Subcutaneous abdominal adipose tissue (tissue), 5 donors: ENCODE data around the gene TTBK1.

Experiments used
- H3K27ac ChIP-seq: one replicate; pipeline ENCODE4 v1.7.0; 2013; ENCODE audit warnings: low read depth, mild to moderate bottlenecking, inconsistent platforms, low read length, moderate library complexity
- H3K27me3 ChIP-seq, 5 donors: one replicate each; pipeline ENCODE4 v1.7.0; 2013; ENCODE audit warnings: low read length in 5 of 5, inconsistent platforms in 1 of 5; ENCODE audit not compliant: control insufficient read depth in 5 of 5, insufficient read depth in 4 of 5
- H3K36me3 ChIP-seq, 5 donors: one replicate each; pipeline ENCODE4 v1.7.0; 2013; ENCODE audit warnings: low read length in 5 of 5; ENCODE audit not compliant: control insufficient read depth in 5 of 5, insufficient read depth in 5 of 5
- H3K4me1 ChIP-seq, 5 donors: one replicate each; pipeline ENCODE4 v1.7.0; 2013; ENCODE audit warnings: low read length in 5 of 5, mild to moderate bottlenecking in 3 of 5, moderate library complexity in 1 of 5; ENCODE audit not compliant: control insufficient read depth in 5 of 5, insufficient read depth in 5 of 5
- H3K4me3 ChIP-seq, 5 donors: one replicate each; pipeline ENCODE4 v1.7.0; 2013; ENCODE audit warnings: low read length in 5 of 5, low read depth in 1 of 5
- H3K9ac ChIP-seq, 5 donors: one replicate each; pipeline ENCODE4 v1.7.0; 2013; ENCODE audit warnings: low read length in 5 of 5, mild to moderate bottlenecking in 4 of 5, moderate library complexity in 3 of 5
- H3K9me3 ChIP-seq, 5 donors: one replicate each; pipeline ENCODE4 v1.7.0; 2013; ENCODE audit warnings: low read length in 5 of 5; ENCODE audit not compliant: control insufficient read depth in 5 of 5
- donor health status: healthy.
- donor health status: healthy.
- donor health status: healthy.
- donor health status: healthy.
- donor health status: healthy.

TTBK1 gene

DNA sequence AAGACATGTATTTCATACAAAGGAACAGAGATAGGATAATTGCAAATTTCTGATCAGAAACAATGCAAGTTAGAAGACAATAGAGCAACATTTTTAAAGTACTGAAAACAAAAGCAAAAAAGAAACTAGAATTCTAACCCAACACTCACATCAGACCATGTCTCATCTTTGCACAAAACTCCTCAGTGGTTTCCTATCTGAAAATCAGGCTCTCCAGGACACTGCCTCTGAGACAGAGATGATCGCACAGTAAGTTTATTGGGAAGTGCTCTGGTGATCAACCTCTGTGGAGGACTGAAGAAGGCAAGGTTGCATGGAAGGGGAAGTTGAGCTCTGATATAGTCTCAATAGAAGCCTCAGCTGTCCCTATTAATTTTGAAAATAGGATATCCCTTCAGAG is 2.3 kb upstream of the TTBK1 start:
- Histone ChIP-seq H3K27ac (no peak overlapping the region), H3K4me1 (no peaks in the 10 kb centered on the region), H3K9ac (no peak overlapping the region), H3K36me3 (no peaks in the 10 kb centered on the region), H3K4me3 (no peak overlapping the region), H3K27me3 (peaks cover 20 to 37% (median 28%) of the 10 kb centered on the region in 5 donors), H3K9me3 (peaks cover 0 to 4% (median 0%) of the 10 kb centered on the region in 5 donors)

- Histone ChIP-seq H3K4me1 (peaks cover 0 to 2% (median under 1%) of the 10 kb centered on the region in 5 donors), H3K27me3 (peaks cover 20 to 37% (median 30%) of the 10 kb centered on the region in 5 donors), H3K36me3 (no peaks in the 10 kb centered on the region), H3K27ac (no peak overlapping the region), H3K4me3 (no peak overlapping the region), H3K9me3 (peaks cover 0 to 4% (median 0%) of the 10 kb centered on the region in 5 donors), H3K9ac (no peak overlapping the region)
These were observed 1.8 kb upstream of the TTBK1 start for GRCh38 chr6:43241446-43241845.

GRCh38 chr6:43243664-43244321 is 512 bp downstream of the TTBK1 start:
- no peak overlapping the region for H3K9ac ChIP-seq
- no peaks in the 10 kb centered on the region for H3K36me3 ChIP-seq
- H3K9me3 ChIP-seq = peaks cover 0 to 4% (median 0%) of the 10 kb centered on the region in 5 donors
- H3K4me3 ChIP-seq = no peak overlapping the region
- peaks cover 0 to 18% (median 17%) of the 10 kb centered on the region in 5 donors for H3K4me1 ChIP-seq
- H3K27ac ChIP-seq = no peak overlapping the region
- H3K27me3 ChIP-seq = peaks cover 20 to 35% (median 28%) of the 10 kb centered on the region in 5 donors

DNA sequence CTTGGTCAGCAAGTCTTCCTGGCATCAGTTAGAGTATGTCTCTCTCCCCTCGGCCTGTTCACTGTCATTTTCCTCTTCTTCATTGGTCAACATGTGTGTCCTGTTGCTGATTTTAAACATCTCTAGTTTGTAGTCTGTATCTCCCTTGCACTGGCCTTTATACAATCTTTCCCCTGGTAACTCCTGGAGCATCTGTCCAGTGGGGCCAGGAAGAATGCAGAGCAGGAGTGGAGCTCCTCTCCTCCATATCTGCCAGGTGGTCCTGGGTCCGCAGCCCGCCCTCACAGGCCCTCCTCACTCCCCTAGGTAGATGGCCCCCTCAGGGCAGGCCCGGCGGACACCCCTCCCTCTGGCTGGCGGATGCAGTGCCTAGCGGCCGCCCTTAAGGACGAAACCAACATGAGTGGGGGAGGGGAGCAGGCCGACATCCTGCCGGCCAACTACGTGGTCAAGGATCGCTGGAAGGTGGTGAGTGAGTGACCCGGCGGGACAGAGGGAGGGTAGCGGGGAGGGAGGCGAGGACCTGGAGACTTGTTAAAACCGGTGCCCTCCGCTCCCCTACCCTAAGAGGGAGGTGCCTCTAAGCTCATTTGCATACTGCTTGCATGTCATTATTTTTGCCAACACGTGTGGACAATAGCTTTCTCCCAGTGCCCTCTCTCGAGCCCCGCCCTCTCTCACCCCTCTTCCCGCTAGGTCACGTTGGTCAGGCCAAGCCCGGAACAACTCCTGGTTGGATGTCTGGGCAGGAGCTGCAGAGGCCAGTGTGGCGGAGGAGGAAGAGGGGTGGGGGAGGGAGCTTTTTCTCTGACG is 3.2 kb downstream of the TTBK1 start:
- Histone ChIP-seq H3K9me3 (no peaks in the 10 kb centered on the region), H3K36me3 (no peaks in the 10 kb centered on the region), H3K4me3 (peak overlapping the region; percentile 73 to 84 (median 76)), H3K27me3 (peaks cover 26 to 42% (median 38%) of the 10 kb centered on the region in 5 donors), H3K27ac (no peak overlapping the region), H3K9ac (peak overlapping the region in 3 of 5 donors; percentile 66 to 75 (median 73)), H3K4me1 (peaks cover 0 to 19% (median 17%) of the 10 kb centered on the region in 5 donors)

- H3K9ac ChIP-seq = peak overlapping the region; percentile 38 to 80 (median 73)
- H3K4me3 ChIP-seq = peak overlapping the region; percentile 73 to 84 (median 76)
- H3K4me1 ChIP-seq = peaks cover 0 to 22% (median 17%) of the 10 kb centered on the region in 5 donors
- peaks cover 25 to 46% (median 41%) of the 10 kb centered on the region in 5 donors for H3K27me3 ChIP-seq
- H3K9me3 ChIP-seq = no peaks in the 10 kb centered on the region
- H3K36me3 ChIP-seq = no peaks in the 10 kb centered on the region
- H3K27ac ChIP-seq = no peak overlapping the region
These were observed 4.1 kb downstream of the TTBK1 start for GRCh38 chr6:43247114-43247999.

DNA sequence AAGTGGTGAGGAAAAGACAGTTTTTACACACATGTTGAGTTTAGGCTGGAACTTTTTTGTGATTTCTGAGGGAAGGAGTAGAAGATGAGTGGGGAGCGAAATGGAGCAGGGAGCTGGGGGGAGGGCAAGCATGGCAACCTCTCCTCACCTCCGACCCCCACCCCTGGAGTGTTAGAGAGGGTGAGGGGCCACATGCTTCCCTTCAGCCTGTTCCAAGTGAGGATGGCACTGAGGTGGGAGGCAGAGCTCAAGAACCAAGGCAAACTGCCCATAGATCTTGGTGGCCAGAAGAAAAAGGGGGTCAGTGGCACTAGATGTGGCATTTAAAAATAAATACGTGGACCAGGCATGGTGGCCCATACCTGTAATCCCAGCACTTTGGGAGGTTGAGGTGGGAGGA is 4.8 kb downstream of the TTBK1 start:
- Histone ChIP-seq H3K36me3 (no peaks in the 10 kb centered on the region), H3K9me3 (no peaks in the 10 kb centered on the region), H3K27ac (no peak overlapping the region), H3K4me3 (peak overlapping the region in 1 of 5 donors; percentile 73), H3K27me3 (peaks cover 25 to 49% (median 41%) of the 10 kb centered on the region in 5 donors), H3K9ac (peak overlapping the region in 1 of 5 donors; percentile 80), H3K4me1 (peaks cover 0 to 22% (median 17%) of the 10 kb centered on the region in 5 donors)

DNA sequence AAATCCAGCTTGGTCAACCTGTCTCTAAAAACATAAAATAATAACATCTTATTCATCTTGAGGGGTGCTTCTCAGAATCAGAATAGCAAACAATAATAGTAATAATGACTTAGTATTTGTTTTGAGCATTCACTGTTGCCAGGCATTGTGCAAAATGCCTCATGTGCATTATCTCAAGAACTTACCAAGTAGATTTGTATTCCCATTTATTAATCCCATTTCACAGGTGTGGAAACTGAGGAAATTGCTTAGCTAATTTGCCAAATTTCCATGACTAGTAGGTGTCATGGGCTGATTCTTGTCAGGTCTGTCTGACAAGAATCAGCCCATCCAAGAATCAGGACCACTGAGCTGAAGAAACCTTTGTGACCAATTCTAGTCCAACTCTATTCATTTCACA is 5.5 kb downstream of the TTBK1 start:
- Histone ChIP-seq H3K4me1 (peaks cover 0 to 22% (median 17%) of the 10 kb centered on the region in 5 donors), H3K9me3 (no peaks in the 10 kb centered on the region), H3K36me3 (no peaks in the 10 kb centered on the region), H3K4me3 (no peak overlapping the region), H3K9ac (no peak overlapping the region), H3K27me3 (peaks cover 20 to 48% (median 39%) of the 10 kb centered on the region in 5 donors), H3K27ac (no peak overlapping the region)

- Histone ChIP-seq H3K27me3 (peaks cover 15 to 36% (median 34%) of the 10 kb centered on the region in 5 donors), H3K27ac (no peak overlapping the region), H3K4me1 (peaks cover 0 to 22% (median 17%) of the 10 kb centered on the region in 5 donors), H3K36me3 (no peaks in the 10 kb centered on the region), H3K4me3 (no peak overlapping the region), H3K9ac (no peak overlapping the region), H3K9me3 (no peaks in the 10 kb centered on the region)
These were observed 7.7 kb downstream of the TTBK1 start for GRCh38 chr6:43250992-43251373.

GRCh38 chr6:43253401-43253800 is 10.1 kb downstream of the TTBK1 start:
- H3K27me3 ChIP-seq = peaks cover 15 to 49% (median 40%) of the 10 kb centered on the region in 5 donors

More at GRCh38 chr6:43253401-43253800, 10.1 kb downstream of the TTBK1 start:
- H3K4me3 ChIP-seq = no peak overlapping the region
- H3K27ac ChIP-seq = no peak overlapping the region
- H3K9ac ChIP-seq = no peak overlapping the region
- peaks cover 0 to 4% (median 0%) of the 10 kb centered on the region in 5 donors for H3K4me1 ChIP-seq
- H3K9me3 ChIP-seq = no peaks in the 10 kb centered on the region
- H3K36me3 ChIP-seq = no peaks in the 10 kb centered on the region
